K562 (cell line): Measurements from ENCODE around the gene SPTA1. TPM values are rescaled to one million over a fixed set of nuclear protein-coding genes. Genes with fewer than 3 reads are reported as not detected.
A peak's percentile ranks its signal among the peaks of the same experiment; 100 is the strongest.

Experiments used
- ARNT ChIP-seq, 2 experiments: fragments of 450-650 bp; IDR thresholded peaks; 2 replicates each; pipeline ENCODE4 v1.6.1; 2016; ENCODE audit warnings: mild to moderate bottlenecking in 1 of 2
- ETV5 ChIP-seq: sonication (generic); formaldehyde crosslinking; IDR thresholded peaks from 2 replicates; pipeline ENCODE4 v1.4.0; 2020; ENCODE audit warnings: low read depth, mild to moderate bottlenecking, missing genetic modification reagents
- FOXK2 ChIP-seq, 2 experiments: fragments of 450-650 bp; IDR thresholded peaks in 1 of 2; conservative IDR thresholded peaks in 1 of 2; 2 replicates each; pipeline ENCODE4 v1.6.1; 2016; ENCODE audit warnings: low read depth in 2 of 2, mild to moderate bottlenecking in 1 of 2
- KLF16 ChIP-seq: IDR thresholded peaks from 2 replicates; pipeline ENCODE4 v1.6.1; 2016; ENCODE audit warnings: antibody characterized with exemption
- MTA2 ChIP-seq: fragments of 450-650 bp; IDR thresholded peaks from 2 replicates; pipeline ENCODE4 v1.6.1; 2016; ENCODE audit warnings: low read depth
- PHF21A ChIP-seq: fragments of 450-650 bp; IDR thresholded peaks from 2 replicates; pipeline ENCODE4 v1.6.1; 2017; ENCODE audit warnings: low read depth, borderline replicate concordance
- SRSF3 ChIP-seq: fragments of 200-400 bp; formaldehyde crosslinking; IDR thresholded peaks from 2 replicates; pipeline ENCODE4 v1.6.1; 2016; ENCODE audit warnings: mild to moderate bottlenecking, low read length, moderate library complexity; ENCODE audit not compliant: insufficient read depth
- ZFP30 ChIP-seq: fragments of 250-450 bp; sonication (Bioruptor Pico); IDR thresholded peaks from 2 replicates; pipeline ENCODE4 v1.8.0; 2022; ENCODE audit warnings: moderate library complexity, mild to moderate bottlenecking, inconsistent platforms, borderline replicate concordance
- ZFPM2 ChIP-seq: fragments of 250-450 bp; sonication (Bioruptor Pico); IDR thresholded peaks from 2 replicates; pipeline ENCODE4 v1.5.1; 2022; ENCODE audit warnings: mild to moderate bottlenecking
- ZKSCAN1 ChIP-seq: fragments of 150-350 bp; IDR thresholded peaks from 2 replicates; pipeline ENCODE4 v1.6.1; 2016; ENCODE audit warnings: low read depth, low read length
- ZNF75A ChIP-seq: fragments of 450-650 bp; formaldehyde crosslinking; IDR thresholded peaks from 2 replicates; pipeline ENCODE4 v1.4.0; 2020; ENCODE audit warnings: mild to moderate bottlenecking
- polyA plus RNA-seq, 8 experiments: library from polyadenylated mRNA; depleted of rRNA in 4 of 8; stranded (reverse) in 5 of 8; unstranded in 3 of 8; fragments of >200 nt; fragmentation: Nextera tagmentation in 2 of 8; fragmentation: Illumina TruSeq in 1 of 8; extraction: Ambion mirVana in 2 of 8; extraction: Trizol in 1 of 8; gene quantifications; 2 replicates each; pipeline versions ENCODE4 v1.2.1 to v1.2.3, GENCODE V29; 2011 to 2014; ENCODE audit warnings: inconsistent platforms in 1 of 8, missing spikeins in 1 of 8
- total RNA-seq, 7 experiments: library from RNA; depleted of rRNA in 6 of 7; stranded (reverse); fragments of >200 nt in 6 of 7; fragmentation: Illumina TruSeq in 2 of 7; extraction: Trizol in 2 of 7; gene quantifications; 2 replicates each; pipeline versions ENCODE4 v1.2.1 to v1.2.3, GENCODE V29; 2011 to 2021; ENCODE audit warnings: low replicate concordance in 1 of 7
- TF ChIP-seq, protein P1 (sequence below), 2 experiments: fragments of 450-650 bp; conservative IDR thresholded peaks; 2 replicates each; pipeline ENCODE4 v1.6.1; 2017; ENCODE audit warnings: mild to moderate bottlenecking in 2 of 2, moderate library complexity in 2 of 2
- TF ChIP-seq, protein P2 (sequence below): fragments of 200-800 bp; sonication (Bioruptor generic); IDR thresholded peaks from 2 replicates; pipeline ENCODE4 v1.6.1; 2017; ENCODE audit warnings: missing genetic modification characterization, missing compliant biosample characterization
- TF ChIP-seq, protein P3 (sequence below), 3 experiments: IDR thresholded peaks in 2 of 3; conservative IDR thresholded peaks in 1 of 3; 2 replicates each; pipeline ENCODE4 v1.5.1; 2011 to 2012; ENCODE audit warnings: low read length in 3 of 3, mild to moderate bottlenecking in 3 of 3, control low read depth in 2 of 3, improper control_type of control experiment in 1 of 3, inconsistent platforms in 1 of 3, low read depth in 1 of 3, mixed read lengths in 1 of 3, moderate library complexity in 1 of 3; ENCODE audit not compliant: insufficient read depth in 2 of 3
- TF ChIP-seq, protein P4 (sequence below): sonication (generic); formaldehyde crosslinking; IDR thresholded peaks from 2 replicates; pipeline ENCODE4 v1.8.1; 2022; ENCODE audit warnings: missing genetic modification reagents
- TF ChIP-seq, protein P5 (sequence below): fragments of 450-650 bp; IDR thresholded peaks from 2 replicates; pipeline ENCODE4 v1.6.1; 2014; ENCODE audit warnings: low read depth, mild to moderate bottlenecking, moderate library complexity, borderline replicate concordance
- TF ChIP-seq, protein P6 (sequence below): fragments of 250-450 bp; sonication (Bioruptor Pico); IDR thresholded peaks from 2 replicates; pipeline ENCODE4 v1.9.0; 2021; ENCODE audit warnings: mild to moderate bottlenecking
- TF ChIP-seq, protein P7 (sequence below): sonication (generic); formaldehyde crosslinking; IDR thresholded peaks from 2 replicates; pipeline ENCODE4 v1.8.1; 2022; ENCODE audit warnings: missing genetic modification reagents

SPTA1 gene
- total and polyA plus RNA-seq, 9 of the 15 experiments (the other 6 are each of a cell fraction or from before 2014, with no cell fraction given), result 11.0 to 62.1 (median 45.9) TPM

DNA sequence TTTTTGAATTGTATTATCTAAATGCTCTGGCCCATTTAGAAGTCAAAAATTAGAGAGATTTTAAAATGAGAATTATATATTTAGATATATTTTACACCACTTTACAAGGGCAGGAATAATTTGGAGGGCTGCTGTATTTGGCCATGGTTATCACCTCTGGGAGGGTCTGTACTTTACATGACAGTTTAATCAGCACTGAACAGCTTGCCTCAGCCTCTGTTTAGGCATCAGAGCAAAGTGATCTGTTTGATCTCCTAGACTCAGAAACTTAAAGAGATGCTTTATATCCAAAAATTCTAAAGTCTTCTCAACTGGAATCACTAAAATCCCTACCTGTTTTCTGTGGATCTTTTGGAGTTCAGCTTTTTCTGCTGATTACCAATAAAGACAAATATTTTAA, 5.4 kb upstream of the SPTA1 start (continued):
- TF ChIP-seq, protein P1, sequence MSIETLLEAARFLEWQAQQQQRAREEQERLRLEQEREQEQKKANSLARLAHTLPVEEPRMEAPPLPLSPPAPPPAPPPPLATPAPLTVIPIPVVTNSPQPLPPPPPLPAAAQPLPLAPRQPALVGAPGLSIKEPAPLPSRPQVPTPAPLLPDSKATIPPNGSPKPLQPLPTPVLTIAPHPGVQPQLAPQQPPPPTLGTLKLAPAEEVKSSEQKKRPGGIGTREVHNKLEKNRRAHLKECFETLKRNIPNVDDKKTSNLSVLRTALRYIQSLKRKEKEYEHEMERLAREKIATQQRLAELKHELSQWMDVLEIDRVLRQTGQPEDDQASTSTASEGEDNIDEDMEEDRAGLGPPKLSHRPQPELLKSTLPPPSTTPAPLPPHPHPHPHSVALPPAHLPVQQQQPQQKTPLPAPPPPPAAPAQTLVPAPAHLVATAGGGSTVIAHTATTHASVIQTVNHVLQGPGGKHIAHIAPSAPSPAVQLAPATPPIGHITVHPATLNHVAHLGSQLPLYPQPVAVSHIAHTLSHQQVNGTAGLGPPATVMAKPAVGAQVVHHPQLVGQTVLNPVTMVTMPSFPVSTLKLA (conservative IDR thresholded peaks at IDR 0.05), result no peak
- TF ChIP-seq ETV5 (CRISPR knock-in tag), result no peak
- TF ChIP-seq ARNT (IDR thresholded peaks at IDR 0.05), result no peak
- TF ChIP-seq ZNF75A (CRISPR knock-in tag), result no peak
- TF ChIP-seq, protein P2, sequence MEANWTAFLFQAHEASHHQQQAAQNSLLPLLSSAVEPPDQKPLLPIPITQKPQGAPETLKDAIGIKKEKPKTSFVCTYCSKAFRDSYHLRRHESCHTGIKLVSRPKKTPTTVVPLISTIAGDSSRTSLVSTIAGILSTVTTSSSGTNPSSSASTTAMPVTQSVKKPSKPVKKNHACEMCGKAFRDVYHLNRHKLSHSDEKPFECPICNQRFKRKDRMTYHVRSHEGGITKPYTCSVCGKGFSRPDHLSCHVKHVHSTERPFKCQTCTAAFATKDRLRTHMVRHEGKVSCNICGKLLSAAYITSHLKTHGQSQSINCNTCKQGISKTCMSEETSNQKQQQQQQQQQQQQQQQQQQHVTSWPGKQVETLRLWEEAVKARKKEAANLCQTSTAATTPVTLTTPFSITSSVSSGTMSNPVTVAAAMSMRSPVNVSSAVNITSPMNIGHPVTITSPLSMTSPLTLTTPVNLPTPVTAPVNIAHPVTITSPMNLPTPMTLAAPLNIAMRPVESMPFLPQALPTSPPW (CRISPR knock-in tag), result no peak
- peak; percentile 21; the same call in 1 of the 2 replicates for TF ChIP-seq KLF16
- TF ChIP-seq, protein P3, sequence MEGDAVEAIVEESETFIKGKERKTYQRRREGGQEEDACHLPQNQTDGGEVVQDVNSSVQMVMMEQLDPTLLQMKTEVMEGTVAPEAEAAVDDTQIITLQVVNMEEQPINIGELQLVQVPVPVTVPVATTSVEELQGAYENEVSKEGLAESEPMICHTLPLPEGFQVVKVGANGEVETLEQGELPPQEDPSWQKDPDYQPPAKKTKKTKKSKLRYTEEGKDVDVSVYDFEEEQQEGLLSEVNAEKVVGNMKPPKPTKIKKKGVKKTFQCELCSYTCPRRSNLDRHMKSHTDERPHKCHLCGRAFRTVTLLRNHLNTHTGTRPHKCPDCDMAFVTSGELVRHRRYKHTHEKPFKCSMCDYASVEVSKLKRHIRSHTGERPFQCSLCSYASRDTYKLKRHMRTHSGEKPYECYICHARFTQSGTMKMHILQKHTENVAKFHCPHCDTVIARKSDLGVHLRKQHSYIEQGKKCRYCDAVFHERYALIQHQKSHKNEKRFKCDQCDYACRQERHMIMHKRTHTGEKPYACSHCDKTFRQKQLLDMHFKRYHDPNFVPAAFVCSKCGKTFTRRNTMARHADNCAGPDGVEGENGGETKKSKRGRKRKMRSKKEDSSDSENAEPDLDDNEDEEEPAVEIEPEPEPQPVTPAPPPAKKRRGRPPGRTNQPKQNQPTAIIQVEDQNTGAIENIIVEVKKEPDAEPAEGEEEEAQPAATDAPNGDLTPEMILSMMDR (IDR thresholded peaks at IDR 0.05 in 2 of 3, conservative IDR thresholded peaks at IDR 0.05 in 1 of 3; ENCODE audit: insufficient read depth in 2 of 3, low read depth in 1 of 3, low read length in 3 of 3), result no peak
- TF ChIP-seq MTA2, result peak; percentile 53
- TF ChIP-seq, protein P4, sequence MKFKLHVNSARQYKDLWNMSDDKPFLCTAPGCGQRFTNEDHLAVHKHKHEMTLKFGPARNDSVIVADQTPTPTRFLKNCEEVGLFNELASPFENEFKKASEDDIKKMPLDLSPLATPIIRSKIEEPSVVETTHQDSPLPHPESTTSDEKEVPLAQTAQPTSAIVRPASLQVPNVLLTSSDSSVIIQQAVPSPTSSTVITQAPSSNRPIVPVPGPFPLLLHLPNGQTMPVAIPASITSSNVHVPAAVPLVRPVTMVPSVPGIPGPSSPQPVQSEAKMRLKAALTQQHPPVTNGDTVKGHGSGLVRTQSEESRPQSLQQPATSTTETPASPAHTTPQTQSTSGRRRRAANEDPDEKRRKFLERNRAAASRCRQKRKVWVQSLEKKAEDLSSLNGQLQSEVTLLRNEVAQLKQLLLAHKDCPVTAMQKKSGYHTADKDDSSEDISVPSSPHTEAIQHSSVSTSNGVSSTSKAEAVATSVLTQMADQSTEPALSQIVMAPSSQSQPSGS, result no peak
- TF ChIP-seq, protein P5, sequence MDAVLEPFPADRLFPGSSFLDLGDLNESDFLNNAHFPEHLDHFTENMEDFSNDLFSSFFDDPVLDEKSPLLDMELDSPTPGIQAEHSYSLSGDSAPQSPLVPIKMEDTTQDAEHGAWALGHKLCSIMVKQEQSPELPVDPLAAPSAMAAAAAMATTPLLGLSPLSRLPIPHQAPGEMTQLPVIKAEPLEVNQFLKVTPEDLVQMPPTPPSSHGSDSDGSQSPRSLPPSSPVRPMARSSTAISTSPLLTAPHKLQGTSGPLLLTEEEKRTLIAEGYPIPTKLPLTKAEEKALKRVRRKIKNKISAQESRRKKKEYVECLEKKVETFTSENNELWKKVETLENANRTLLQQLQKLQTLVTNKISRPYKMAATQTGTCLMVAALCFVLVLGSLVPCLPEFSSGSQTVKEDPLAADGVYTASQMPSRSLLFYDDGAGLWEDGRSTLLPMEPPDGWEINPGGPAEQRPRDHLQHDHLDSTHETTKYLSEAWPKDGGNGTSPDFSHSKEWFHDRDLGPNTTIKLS, result no peak
- TF ChIP-seq ZFP30 (CRISPR knock-in tag), result no peak
- no peak for TF ChIP-seq PHF21A
- TF ChIP-seq FOXK2 (conservative IDR thresholded peaks at IDR 0.05 in 1 of 2, IDR thresholded peaks at IDR 0.05 in 1 of 2; ENCODE audit: low read depth in 2 of 2), result no peak
- no peak for TF ChIP-seq SRSF3
- TF ChIP-seq ZKSCAN1, result no peak
- TF ChIP-seq, protein P6, sequence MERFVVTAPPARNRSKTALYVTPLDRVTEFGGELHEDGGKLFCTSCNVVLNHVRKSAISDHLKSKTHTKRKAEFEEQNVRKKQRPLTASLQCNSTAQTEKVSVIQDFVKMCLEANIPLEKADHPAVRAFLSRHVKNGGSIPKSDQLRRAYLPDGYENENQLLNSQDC (CRISPR knock-in tag), result no peak
- TF ChIP-seq, protein P7, sequence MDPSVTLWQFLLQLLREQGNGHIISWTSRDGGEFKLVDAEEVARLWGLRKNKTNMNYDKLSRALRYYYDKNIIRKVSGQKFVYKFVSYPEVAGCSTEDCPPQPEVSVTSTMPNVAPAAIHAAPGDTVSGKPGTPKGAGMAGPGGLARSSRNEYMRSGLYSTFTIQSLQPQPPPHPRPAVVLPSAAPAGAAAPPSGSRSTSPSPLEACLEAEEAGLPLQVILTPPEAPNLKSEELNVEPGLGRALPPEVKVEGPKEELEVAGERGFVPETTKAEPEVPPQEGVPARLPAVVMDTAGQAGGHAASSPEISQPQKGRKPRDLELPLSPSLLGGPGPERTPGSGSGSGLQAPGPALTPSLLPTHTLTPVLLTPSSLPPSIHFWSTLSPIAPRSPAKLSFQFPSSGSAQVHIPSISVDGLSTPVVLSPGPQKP (CRISPR knock-in tag), result no peak
- no peak for TF ChIP-seq ZFPM2 (CRISPR knock-in tag)
